Tibial artery (tissue), 4 donors: ENCODE measurements around the gene MYMK.
A peak's percentile ranks its signal among the peaks of the same experiment; 100 is the strongest.

Experiments
- DNase-seq, 2 donors: peaks; one replicate each; pipeline ENCODE4 v3.0.0-alpha.2; 2019
- H3K27ac ChIP-seq, 2 donors: fragments of 200-600 bp; sonication (generic) in 1 of 2; 1 replicate in 1 of 2; 2 replicates in 1 of 2; pipeline ENCODE4 v1.5.1; 2018 to 2019; ENCODE audit warnings: mild to moderate bottlenecking in 1 of 2
- H3K27me3 ChIP-seq, 2 donors: fragments of 200-600 bp; sonication (generic) in 1 of 2; one replicate each; pipeline versions ENCODE4 v1.5.1 to v1.6.0; 2016 to 2019
- H3K36me3 ChIP-seq, 3 donors: fragments of 200-600 bp; sonication (generic) in 2 of 3; one replicate each; pipeline ENCODE4 v1.5.1; 2016 to 2019; ENCODE audit warnings: mild to moderate bottlenecking in 2 of 3
- H3K4me1 ChIP-seq, 4 donors: fragments of 200-600 bp; sonication (generic) in 2 of 4; 1 replicate in 3 of 4; 2 replicates in 1 of 4; pipeline ENCODE4 v1.5.1; 2016 to 2019
- H3K4me3 ChIP-seq, 2 donors: fragments of 200-600 bp; sonication (generic) in 1 of 2; 1 replicate in 1 of 2; 2 replicates in 1 of 2; pipeline ENCODE4 v1.5.1; 2018 to 2019; ENCODE audit warnings: mild to moderate bottlenecking in 2 of 2
- H3K9me3 ChIP-seq, 3 donors: fragments of 200-600 bp; sonication (generic) in 1 of 3; one replicate each; pipeline ENCODE4 v1.5.1; 2016 to 2019
- CTCF ChIP-seq, 2 experiments: fragments of 200-600 bp in 1 of 2; fragments of 450-650 bp in 1 of 2; IDR thresholded peaks; one replicate each; pipeline ENCODE4 v1.5.1; 2017 to 2019; ENCODE audit warnings: antibody characterized with exemption in 2 of 2, mild to moderate bottlenecking in 1 of 2, moderate library complexity in 1 of 2
- intact Hi-C: fragments of 100-400 bp; cut with DNase I; formaldehyde crosslinking; loops from one replicate; pipeline ENCODE4 v1.15.0; 2023; ENCODE audit warnings: low total_unique reads

The MYMK gene

GRCh38 chr9:133524679-133525228 lies at the start of gene MYMK:
TSS of gene MYMK (minus strand) at chr9:133524959. CDS start at chr9:133524844, 115 bp downstream.
- H3K27ac ChIP-seq = no peak within 1 kb of the TSS
- no peak for DNase-seq
- TF ChIP-seq CTCF (IDR thresholded peaks at IDR 0.05) = no peak

GRCh38 chr9:133573791-133574515 lies 49.2 kb upstream of the MYMK start:
- intact Hi-C loops = no loop called here
- Histone ChIP-seq H3K9me3 (no peaks in the 10 kb centered on the region), H3K27ac (no peak overlapping the region), H3K4me3 (no peak overlapping the region), H3K27me3 (peaks cover 0 to 73% of the 10 kb centered on the region in 2 donors), H3K36me3 (no peaks in the 10 kb centered on the region), H3K4me1 (peaks cover 0 to 17% (median 14%) of the 10 kb centered on the region in 4 donors)
- TF ChIP-seq CTCF (IDR thresholded peaks at IDR 0.05) = no peak
- DNase-seq = no peak

More at GRCh38 chr9:133524679-133525228, at the start of gene MYMK:
- intact Hi-C loops = no loop called here
- H3K36me3 ChIP-seq = no peaks in the 10 kb centered on the region
- H3K9me3 ChIP-seq = no peaks in the 10 kb centered on the region
- no peak within 1 kb of the TSS for H3K4me3 ChIP-seq
- H3K4me1 ChIP-seq = peaks cover 0 to 20% (median 15%) of the 10 kb centered on the region in 4 donors
- peaks cover 0 to 62% of the 10 kb centered on the region in 2 donors for H3K27me3 ChIP-seq

GRCh38 chr9:133572821-133573361 lies 48.1 kb upstream of the MYMK start:
- H3K4me3 ChIP-seq = no peak overlapping the region
- H3K27me3 ChIP-seq = peaks cover 0 to 66% of the 10 kb centered on the region in 2 donors
- peaks cover 0 to 17% (median 14%) of the 10 kb centered on the region in 4 donors for H3K4me1 ChIP-seq
- DNase-seq = peak in 1 of 2 donors; percentile 77
- H3K27ac ChIP-seq = no peak overlapping the region
- intact Hi-C loops = no loop called here
- H3K9me3 ChIP-seq = no peaks in the 10 kb centered on the region
- H3K36me3 ChIP-seq = no peaks in the 10 kb centered on the region
- no peak for TF ChIP-seq CTCF (IDR thresholded peaks at IDR 0.05)

- H3K4me1 ChIP-seq = peaks cover 0 to 17% (median 14%) of the 10 kb centered on the region in 4 donors
- DNase-seq = no peak
- H3K36me3 ChIP-seq = no peaks in the 10 kb centered on the region
- no peak overlapping the region for H3K4me3 ChIP-seq
- TF ChIP-seq CTCF (IDR thresholded peaks at IDR 0.05) = no peak
- intact Hi-C loops = no loop called here
- H3K27me3 ChIP-seq = peaks cover 0 to 66% of the 10 kb centered on the region in 2 donors
- H3K27ac ChIP-seq = no peak overlapping the region
- H3K9me3 ChIP-seq = no peaks in the 10 kb centered on the region
These were observed 47.3 kb upstream of the MYMK start for GRCh38 chr9:133571896-133572595.

- DNase-seq = no peak
- no peaks in the 10 kb centered on the region for H3K9me3 ChIP-seq
- H3K27ac ChIP-seq = no peak overlapping the region
- intact Hi-C loops = no loop called here
- no peak overlapping the region for H3K4me3 ChIP-seq
- no peak for TF ChIP-seq CTCF (IDR thresholded peaks at IDR 0.05)
- H3K4me1 ChIP-seq = peaks cover 0 to 17% (median 14%) of the 10 kb centered on the region in 4 donors
- peaks cover 0 to 66% of the 10 kb centered on the region in 2 donors for H3K27me3 ChIP-seq
- no peaks in the 10 kb centered on the region for H3K36me3 ChIP-seq
These were observed 46.7 kb upstream of the MYMK start for GRCh38 chr9:133571391-133571890.
